K562 treated with DMSO at 1 percent for 4 hours (cell line): ENCODE measurements around the gene PLCL1. TPM values are rescaled to one million over a fixed set of nuclear protein-coding genes. Genes with fewer than 3 reads are reported as not detected.

ENCODE experiments used
- total RNA-seq: library from RNA; unstranded; fragments of 300-600 nt; gene quantifications from 2 replicates; pipeline ENCODE4 v1.2.3, GENCODE V29; 2022; ENCODE audit not compliant: insufficient read depth

The PLCL1 gene
- 6.2 and 9.3 TPM in 2 replicates for total RNA-seq

DNA sequence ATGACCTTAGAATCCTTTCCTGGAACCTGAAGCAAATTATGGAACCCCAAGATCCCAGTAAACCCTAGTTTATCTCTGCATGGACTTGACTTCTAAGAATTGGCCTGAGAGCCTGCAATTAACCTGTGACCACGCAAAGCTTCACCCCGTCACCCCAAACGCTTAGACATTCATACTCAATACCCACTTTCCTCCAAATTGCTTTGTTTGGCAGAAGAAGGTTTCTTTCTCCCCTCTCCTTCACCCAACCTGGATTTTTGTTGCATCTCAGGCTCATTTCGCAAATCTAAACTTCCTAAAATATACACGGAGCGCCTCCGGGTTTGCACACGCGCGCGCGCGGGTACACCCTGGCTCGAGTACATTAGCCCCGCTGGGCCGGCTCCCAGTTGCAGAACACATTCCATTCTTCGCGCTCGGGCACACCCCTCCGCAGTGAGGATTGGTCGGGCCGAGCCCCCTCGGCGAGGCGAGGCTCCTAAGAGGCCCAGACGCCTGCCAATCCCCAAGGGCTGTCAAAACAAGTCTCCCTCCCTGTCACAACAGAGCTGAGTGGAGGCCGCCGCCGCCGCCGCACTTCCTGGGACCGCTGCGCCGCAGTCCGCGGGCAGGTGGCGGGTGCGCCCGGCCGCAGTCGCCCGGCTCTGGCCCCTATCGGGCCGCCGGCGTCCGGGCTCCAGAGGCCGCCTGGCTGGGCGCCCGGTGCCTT, at the start of gene PLCL1:
PLCL1 (plus strand) TSS at position 545 of the 709 bp plus-strand sequence.

GRCh38 chr2:197784956-197785941, 19.1 kb upstream of the PLCL1 start, which contains the start of gene BOLL:
Gene BOLL, minus strand, starts transcription at chr2:197785319. Its CDS starts 3,469 bp downstream, at chr2:197781850.

Other genes starting within 250 kb of the PLCL1 start
- not detected in 2 replicates for gene RFTN2, start 129.0 kb upstream of the PLCL1 start, total RNA-seq
- gene MARS2, start 99.2 kb upstream of the PLCL1 start, total RNA-seq: 5.1 and 5.5 TPM in 2 replicates
- not detected in 2 replicates for gene BOLL, start 19.3 kb upstream of the PLCL1 start, total RNA-seq